H1 (cell line): Measurements from ENCODE around the gene DOCK1. TPM values are rescaled to one million over a fixed set of nuclear protein-coding genes. Genes with fewer than 3 reads are reported as not detected.

Source experiments
- CTCF ChIA-PET: fragments of 300-600 bp; sonication (Branson Sonifier 250); formaldehyde crosslinking; loops from one replicate; lab custom pipeline; 2021; ENCODE audit not compliant: partially characterized antibody; lab: Charles Lee
- POLR2A ChIA-PET: fragments of 300-600 bp; sonication (Branson Sonifier 250); formaldehyde crosslinking; loops from one replicate; lab custom pipeline; 2021; ENCODE audit warnings: inconsistent platforms; ENCODE audit not compliant: partially characterized antibody; lab: Charles Lee
- DNase-seq, 2 experiments: peaks; one replicate each; pipeline versions ENCODE4 v3.0.0 to v3.0.0-alpha.2; 2010 to 2022; ENCODE audit warnings: low spot score in 2 of 2, low read depth in 1 of 2, mixed read lengths in 1 of 2
- FAIRE-seq: peaks from 2 replicates; lab custom pipeline; 2011; peaks lifted over from hg19 to GRCh38; lab: Jason Lieb, UNC
- H2AFZ ChIP-seq: 2 replicates; pipeline ENCODE4 v1.8.1; 2012; ENCODE audit warnings: low read length, inconsistent platforms
- H2AK5ac ChIP-seq: 2 replicates; pipeline ENCODE4 v1.6.1; 2013; ENCODE audit warnings: low read depth, low read length
- H2BK120ac ChIP-seq: replicated peaks from 2 replicates; pipeline ENCODE3; 2013; ENCODE audit warnings: low read depth, low read length, inconsistent platforms
- H2BK12ac ChIP-seq: 2 replicates; pipeline ENCODE4 v1.6.1; 2013; ENCODE audit warnings: low read depth, low read length
- H2BK15ac ChIP-seq: 2 replicates; pipeline ENCODE4 v1.6.1; 2013; ENCODE audit warnings: low read length
- H2BK20ac ChIP-seq: 2 replicates; pipeline ENCODE4 v1.6.1; 2013; ENCODE audit warnings: low read length
- H2BK5ac ChIP-seq: 2 replicates; pipeline ENCODE4 v1.6.1; 2013; ENCODE audit warnings: low read depth, low read length
- H3K14ac ChIP-seq: 2 replicates; pipeline ENCODE4 v1.6.1; 2013; ENCODE audit warnings: inconsistent platforms; ENCODE audit not compliant: insufficient read length
- H3K18ac ChIP-seq: 2 replicates; pipeline ENCODE4 v1.6.1; 2013; ENCODE audit warnings: low read length; ENCODE audit errors: extremely low read depth
- H3K23ac ChIP-seq: 2 replicates; pipeline ENCODE4 v1.6.1; 2013; ENCODE audit warnings: inconsistent platforms; ENCODE audit not compliant: insufficient read length
- H3K23me2 ChIP-seq: 2 replicates; pipeline ENCODE4 v1.6.1; 2013; ENCODE audit warnings: low read depth, low read length
- H3K27ac ChIP-seq: 2 replicates; pipeline ENCODE4 v1.6.1; 2011; ENCODE audit warnings: low read depth, low read length, inconsistent platforms
- H3K27me3 ChIP-seq, 4 experiments: replicated peaks in 1 of 4; 1 replicate in 1 of 4; 2 replicates in 3 of 4; pipeline versions ENCODE4 v1.6.1 to v1.8.1; 2011 to 2013; ENCODE audit warnings: low read length in 3 of 4, mild to moderate bottlenecking in 3 of 4, inconsistent platforms in 2 of 4, mixed read lengths in 2 of 4, moderate library complexity in 1 of 4; ENCODE audit not compliant: control insufficient read depth in 3 of 4, insufficient read depth in 3 of 4; ENCODE audit errors: extremely low read depth in 1 of 4
- H3K36me3 ChIP-seq, 4 experiments: 2 replicates each; pipeline versions ENCODE4 v1.6.1 to v1.8.1; 2011 to 2013; ENCODE audit warnings: mild to moderate bottlenecking in 4 of 4, low read length in 3 of 4, moderate library complexity in 2 of 4, control low read depth in 1 of 4, inconsistent platforms in 1 of 4; ENCODE audit not compliant: insufficient read depth in 4 of 4, control insufficient read depth in 2 of 4
- H3K4ac ChIP-seq: replicated peaks from 2 replicates; pipeline ENCODE3; 2013; ENCODE audit warnings: low read length, low read depth, mixed read lengths, inconsistent platforms; ENCODE audit not compliant: insufficient read length
- H3K4me1 ChIP-seq, 4 experiments: replicated peaks in 1 of 4; 1 replicate in 1 of 4; 2 replicates in 3 of 4; pipeline versions ENCODE4 v1.6.1 to v1.8.1; 2011 to 2013; ENCODE audit warnings: low read length in 3 of 4, inconsistent platforms in 2 of 4, mixed read lengths in 1 of 4; ENCODE audit not compliant: insufficient read depth in 4 of 4, control insufficient read depth in 3 of 4
- H3K4me2 ChIP-seq, 2 experiments: 2 replicates each; pipeline versions ENCODE4 v1.6.1 to v1.8.1; 2011 to 2013; ENCODE audit warnings: low read depth in 2 of 2, low read length in 2 of 2, control low read depth in 1 of 2, inconsistent platforms in 1 of 2, mild to moderate bottlenecking in 1 of 2; ENCODE audit not compliant: insufficient read depth in 1 of 2
- H3K4me3 ChIP-seq, 4 experiments: fragments of 200-600, 300-600 bp in 1 of 4; sonication (generic), shearing (Covaris generic), sonication (Bioruptor Twin) in 1 of 4; 2 replicates each; pipeline versions ENCODE4 v1.5.1 to v1.8.1; 2011 to 2016; ENCODE audit warnings: low read length in 4 of 4, low read depth in 3 of 4, control low read depth in 2 of 4, inconsistent platforms in 2 of 4, mild to moderate bottlenecking in 2 of 4, mixed read lengths in 1 of 4, moderate library complexity in 1 of 4; ENCODE audit not compliant: insufficient read depth in 2 of 4; ENCODE audit errors: extremely low read depth in 1 of 4
- H3K56ac ChIP-seq: replicated peaks from 2 replicates; pipeline ENCODE3; 2013; ENCODE audit warnings: low read depth, mild to moderate bottlenecking, mixed read lengths, low read length, inconsistent platforms; ENCODE audit not compliant: insufficient read length
- H3K79me1 ChIP-seq: 2 replicates; pipeline ENCODE4 v1.6.1; 2013; ENCODE audit warnings: low read depth, low read length, control low read depth
- H3K79me2 ChIP-seq, 2 experiments: 2 replicates each; pipeline versions ENCODE4 v1.6.1 to v1.8.1; 2012 to 2013; ENCODE audit warnings: low read length in 2 of 2, mild to moderate bottlenecking in 2 of 2, inconsistent platforms in 1 of 2; ENCODE audit not compliant: insufficient read depth in 2 of 2, control insufficient read depth in 1 of 2
- H3K9ac ChIP-seq, 4 experiments: replicated peaks in 1 of 4; 1 replicate in 1 of 4; 2 replicates in 3 of 4; pipeline versions ENCODE4 v1.6.1 to v1.8.1; 2011 to 2013; ENCODE audit warnings: low read depth in 3 of 4, low read length in 3 of 4, control low read depth in 2 of 4, mild to moderate bottlenecking in 2 of 4, moderate library complexity in 2 of 4, inconsistent platforms in 1 of 4; ENCODE audit errors: extremely low read depth in 1 of 4
- H3K9me3 ChIP-seq, 2 experiments: 2 replicates each; pipeline versions ENCODE4 v1.6.1 to v1.8.1; 2012 to 2013; ENCODE audit warnings: mild to moderate bottlenecking in 2 of 2, moderate library complexity in 2 of 2, control low read depth in 1 of 2, inconsistent platforms in 1 of 2, low read depth in 1 of 2, low read length in 1 of 2, mixed read lengths in 1 of 2; ENCODE audit not compliant: insufficient read depth in 2 of 2
- H4K20me1 ChIP-seq, 2 experiments: replicated peaks in 1 of 2; 2 replicates each; pipeline versions ENCODE3 to v1.8.1; 2011 to 2013; ENCODE audit warnings: inconsistent platforms in 2 of 2, low read length in 2 of 2, mild to moderate bottlenecking in 1 of 2; ENCODE audit not compliant: insufficient read depth in 2 of 2, control insufficient read depth in 1 of 2
- H4K5ac ChIP-seq: 2 replicates; pipeline ENCODE4 v1.6.1; 2013; ENCODE audit warnings: low read length, low read depth, mixed read lengths, inconsistent platforms; ENCODE audit not compliant: insufficient read length
- H4K8ac ChIP-seq: 2 replicates; pipeline ENCODE4 v1.8.0; 2013; ENCODE audit warnings: mild to moderate bottlenecking, moderate library complexity, low read length, inconsistent platforms; ENCODE audit not compliant: insufficient read depth; ENCODE audit errors: extremely low read depth
- H4K91ac ChIP-seq: replicated peaks from 2 replicates; pipeline ENCODE3; 2013; ENCODE audit warnings: low read length, mixed read lengths, inconsistent platforms; ENCODE audit not compliant: insufficient read length
- BCL11A ChIP-seq, 2 experiments: IDR thresholded peaks; one replicate each; pipeline ENCODE4 v1.6.1; 2011; ENCODE audit warnings: low read depth in 2 of 2, low read length in 2 of 2, mild to moderate bottlenecking in 2 of 2
- EP300 ChIP-seq, 2 experiments: IDR thresholded peaks; 1 replicate in 1 of 2; 2 replicates in 1 of 2; pipeline ENCODE4 v1.6.1; 2011 to 2012; ENCODE audit warnings: low read depth in 2 of 2, low read length in 2 of 2, mild to moderate bottlenecking in 2 of 2, borderline replicate concordance in 1 of 2, inconsistent platforms in 1 of 2, moderate library complexity in 1 of 2
- WGBS, 2 experiments: shearing (Covaris generic) in 1 of 2; methylation state at CpG; one replicate each; pipeline versions ENCODE4 v1.1.6 to v1.1.7; 2013 to 2015; ENCODE audit warnings: low lambda C conversion rate in 2 of 2, mixed read lengths in 2 of 2, inconsistent platforms in 1 of 2, low coverage in 1 of 2, missing lambda C conversion rate in 1 of 2; ENCODE audit not compliant: insufficient replicate concordance in 2 of 2, insufficient coverage in 1 of 2, insufficient read length in 1 of 2; ENCODE audit errors: extremely low coverage in 1 of 2, missing lambda C conversion rate in 1 of 2; 5-methylcytosine and 5-hydroxymethylcytosine counted together
- polyA plus RNA-seq, 7 experiments: library from polyadenylated mRNA; depleted of rRNA in 3 of 7; stranded (reverse) in 5 of 7; unstranded in 2 of 7; fragments of >200 nt in 5 of 7; fragments of 200-250 nt in 2 of 7; gene quantifications; 1 replicate in 5 of 7; 2 replicates in 1 of 7; 4 replicates in 1 of 7; pipeline versions ENCODE4 v1.2.1 to v1.2.3, GENCODE V29; 2011 to 2013; ENCODE audit warnings: missing spikeins in 2 of 7, mixed read lengths in 2 of 7
- total RNA-seq: library from RNA; stranded (reverse); fragmentation: NEBNext Ultra II Directional; extraction: Animal tissue kit (Norgen Biotek cat#: 25700); gene quantifications from 2 replicates; pipeline ENCODE4 v1.2.1, GENCODE V29; 2021

DOCK1 gene
- total and polyA plus RNA-seq, 2 of the 8 experiments (the other 6 are each of a cell fraction or from before 2014, with no cell fraction given): 11.6 to 53.0 TPM

DNA sequence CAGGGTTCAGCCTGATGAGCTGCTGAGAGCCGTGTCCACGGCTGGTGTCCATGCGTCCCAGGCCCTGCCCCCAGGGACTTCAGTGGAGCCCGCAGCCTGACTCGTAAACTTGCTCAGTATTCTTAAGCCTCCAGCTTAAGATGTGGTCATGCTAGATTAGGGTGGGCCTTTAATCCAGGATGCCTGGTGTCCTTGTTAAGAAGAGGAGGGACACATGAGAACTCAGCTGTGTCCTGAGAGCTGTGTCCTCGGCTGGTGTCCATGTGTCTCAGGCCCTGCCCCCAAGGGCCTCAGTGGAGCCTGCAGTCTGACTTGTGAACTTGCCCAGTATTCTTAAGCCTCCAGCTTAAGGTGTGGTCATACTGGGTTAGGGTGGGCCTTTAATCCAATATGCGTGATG, 23.0 kb downstream of the DOCK1 start:
- no peak overlapping the region for H3K14ac ChIP-seq
- no peak overlapping the region for H2BK120ac ChIP-seq
- 98% methylated on average over 7 of the region's 7 CpGs; no CpG with 5 or more reads in 1 of the 2 experiments for WGBS, 2 experiments
- H2AK5ac ChIP-seq: no peak overlapping the region
- ChIA-PET POLR2A (interaction anchor here (0.8 kb wide), 1 partner anchor 89 kb away, joined by 3 read pairs; no protein-coding TSS in a partner anchor), CTCF (interaction anchor here (1.0 to 1.7 kb wide), 2 partner anchors 16 to 20 kb away, joined by 5 to 6 read pairs; no protein-coding TSS in a partner anchor)
- no peak overlapping the region for H3K9ac ChIP-seq
- H2AFZ ChIP-seq: no peak overlapping the region
- no peak overlapping the region for H4K91ac ChIP-seq
- H2BK15ac ChIP-seq: no peak overlapping the region
- no peaks in the 10 kb centered on the region for H3K27me3 ChIP-seq
- H3K79me1 ChIP-seq: peaks cover 39% of the 10 kb centered on the region
- FAIRE-seq (no peak), DNase-seq (no peak)
- no peak overlapping the region for H3K4ac ChIP-seq
- H4K5ac ChIP-seq: no peak overlapping the region
- H2BK20ac ChIP-seq: no peak overlapping the region
- no peak overlapping the region for H3K23ac ChIP-seq
- no peaks in the 10 kb centered on the region for H3K9me3 ChIP-seq
- TF ChIP-seq BCL11A (IDR thresholded peaks at IDR 0.05; ENCODE audit: low read depth in 2 of 2, low read length in 2 of 2) (no peak), EP300 (IDR thresholded peaks at IDR 0.05; ENCODE audit: borderline replicate concordance in 1 of 2, low read depth in 2 of 2, low read length in 2 of 2) (no peak)
- no peak overlapping the region for H3K18ac ChIP-seq
- no peak overlapping the region for H4K8ac ChIP-seq
- no peak overlapping the region for H3K4me2 ChIP-seq
- H4K20me1 ChIP-seq: peaks cover 4 to 14% of the 10 kb centered on the region in 2 experiments
- H3K4me3 ChIP-seq: no peak overlapping the region
- H2BK12ac ChIP-seq: no peak overlapping the region
- no peak overlapping the region; the same call in 1 of the 2 replicates for H2BK5ac ChIP-seq
- H3K23me2 ChIP-seq: no peaks in the 10 kb centered on the region
- H3K27ac ChIP-seq: no peak overlapping the region; the same call in 1 of the 2 replicates
- peaks cover 10 to 85% of the 10 kb centered on the region in 2 experiments; a peak in 3 of 4 replicates for H3K79me2 ChIP-seq
- no peak overlapping the region for H3K56ac ChIP-seq
- no peaks in the 10 kb centered on the region; a peak in 1 of 7 replicates for H3K4me1 ChIP-seq
- peaks cover 0 to 10% (median 1%) of the 10 kb centered on the region in 4 experiments; a peak in 5 of 8 replicates for H3K36me3 ChIP-seq
